ENCODE data around the gene MED12L. TPM values are rescaled to one million over a fixed set of nuclear protein-coding genes. Genes with fewer than 3 reads are reported as not detected.

The MED12L gene
- total RNA-seq, 4 donors from 2014 or later = 1.6 to 23.7 (median 4.0) TPM

- no peaks in the 10 kb centered on the region for H3K36me3 ChIP-seq
- H3K4me3 ChIP-seq (replicated peaks in 1 of 3) = no peak overlapping the region
- 55 to 64% methylated on average over 2 of the region's 2 CpGs for WGBS, 2 donors
- intact Hi-C loops (cut with DNase I) = no loop called here
- no peaks in the 10 kb centered on the region for H3K4me1 ChIP-seq
- H3K27ac ChIP-seq = no peak overlapping the region
- TF ChIP-seq POLR2A (IDR thresholded peaks at IDR 0.05) = no peak
- TF ChIP-seq, protein P1, sequence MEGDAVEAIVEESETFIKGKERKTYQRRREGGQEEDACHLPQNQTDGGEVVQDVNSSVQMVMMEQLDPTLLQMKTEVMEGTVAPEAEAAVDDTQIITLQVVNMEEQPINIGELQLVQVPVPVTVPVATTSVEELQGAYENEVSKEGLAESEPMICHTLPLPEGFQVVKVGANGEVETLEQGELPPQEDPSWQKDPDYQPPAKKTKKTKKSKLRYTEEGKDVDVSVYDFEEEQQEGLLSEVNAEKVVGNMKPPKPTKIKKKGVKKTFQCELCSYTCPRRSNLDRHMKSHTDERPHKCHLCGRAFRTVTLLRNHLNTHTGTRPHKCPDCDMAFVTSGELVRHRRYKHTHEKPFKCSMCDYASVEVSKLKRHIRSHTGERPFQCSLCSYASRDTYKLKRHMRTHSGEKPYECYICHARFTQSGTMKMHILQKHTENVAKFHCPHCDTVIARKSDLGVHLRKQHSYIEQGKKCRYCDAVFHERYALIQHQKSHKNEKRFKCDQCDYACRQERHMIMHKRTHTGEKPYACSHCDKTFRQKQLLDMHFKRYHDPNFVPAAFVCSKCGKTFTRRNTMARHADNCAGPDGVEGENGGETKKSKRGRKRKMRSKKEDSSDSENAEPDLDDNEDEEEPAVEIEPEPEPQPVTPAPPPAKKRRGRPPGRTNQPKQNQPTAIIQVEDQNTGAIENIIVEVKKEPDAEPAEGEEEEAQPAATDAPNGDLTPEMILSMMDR (IDR thresholded peaks at IDR 0.05) = no peak
- no peaks in the 10 kb centered on the region for H3K9me3 ChIP-seq
- no peaks in the 10 kb centered on the region for H3K27me3 ChIP-seq
- DNase-seq = no peak
Measured at GRCh38 chr3:151276038-151276686, 190.7 kb downstream of the MED12L start.

DNA sequence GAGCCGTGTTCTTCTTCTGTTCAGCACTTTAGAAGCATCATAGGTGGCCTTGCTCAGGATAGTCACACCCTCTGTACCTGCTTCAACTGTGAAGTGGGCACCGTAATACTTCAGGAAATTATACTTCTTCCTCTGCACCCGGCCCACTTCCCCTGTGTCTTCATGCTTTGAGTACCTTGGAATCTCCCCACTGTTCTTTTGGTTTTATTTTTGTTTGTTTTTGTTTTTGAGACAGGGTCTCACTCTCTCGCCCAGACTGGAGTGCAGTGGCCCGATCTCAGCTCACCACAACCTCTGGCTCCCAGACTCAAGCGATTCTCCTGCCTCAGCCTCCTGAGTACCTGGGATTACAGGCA is 191.2 kb downstream of the MED12L start:
- no peak for DNase-seq
- no peak overlapping the region for H3K4me3 ChIP-seq (replicated peaks in 1 of 3)
- H3K4me1 ChIP-seq = no peaks in the 10 kb centered on the region
- 81 to 84% methylated on average over 6 of the region's 6 CpGs for WGBS, 2 donors
- no peaks in the 10 kb centered on the region for H3K27me3 ChIP-seq
- no peaks in the 10 kb centered on the region for H3K36me3 ChIP-seq
- H3K27ac ChIP-seq = no peak overlapping the region
- TF ChIP-seq POLR2A (IDR thresholded peaks at IDR 0.05) = no peak
- TF ChIP-seq, protein P1 (IDR thresholded peaks at IDR 0.05) = no peak
- intact Hi-C loops (cut with DNase I) = no loop called here
- H3K9me3 ChIP-seq = no peaks in the 10 kb centered on the region

- intact Hi-C loops (cut with DNase I) = no loop called here
- Histone ChIP-seq H3K9me3 (no peaks in the 10 kb centered on the region), H3K27ac (no peak within 1 kb of the TSS), H3K27me3 (no peaks in the 10 kb centered on the region), H3K4me1 (no peaks in the 10 kb centered on the region), H3K4me3 (replicated peaks in 1 of 3) (no peak within 1 kb of the TSS), H3K36me3 (no peaks in the 10 kb centered on the region)
- WGBS, 2 donors = 55 to 62% methylated on average over 4 of the region's 4 CpGs
- DNase-seq = no peak
- no peak for TF ChIP-seq POLR2A (IDR thresholded peaks at IDR 0.05)
- TF ChIP-seq, protein P1 (IDR thresholded peaks at IDR 0.05) = no peak
Measured at GRCh38 chr3:151278230-151278629, 192.8 kb downstream of the MED12L start, which contains the start of gene P2RY14. Gene P2RY14 (minus strand): TSS chr3:151278542. CDS start chr3:151214316, 64,226 bp downstream.

DNA sequence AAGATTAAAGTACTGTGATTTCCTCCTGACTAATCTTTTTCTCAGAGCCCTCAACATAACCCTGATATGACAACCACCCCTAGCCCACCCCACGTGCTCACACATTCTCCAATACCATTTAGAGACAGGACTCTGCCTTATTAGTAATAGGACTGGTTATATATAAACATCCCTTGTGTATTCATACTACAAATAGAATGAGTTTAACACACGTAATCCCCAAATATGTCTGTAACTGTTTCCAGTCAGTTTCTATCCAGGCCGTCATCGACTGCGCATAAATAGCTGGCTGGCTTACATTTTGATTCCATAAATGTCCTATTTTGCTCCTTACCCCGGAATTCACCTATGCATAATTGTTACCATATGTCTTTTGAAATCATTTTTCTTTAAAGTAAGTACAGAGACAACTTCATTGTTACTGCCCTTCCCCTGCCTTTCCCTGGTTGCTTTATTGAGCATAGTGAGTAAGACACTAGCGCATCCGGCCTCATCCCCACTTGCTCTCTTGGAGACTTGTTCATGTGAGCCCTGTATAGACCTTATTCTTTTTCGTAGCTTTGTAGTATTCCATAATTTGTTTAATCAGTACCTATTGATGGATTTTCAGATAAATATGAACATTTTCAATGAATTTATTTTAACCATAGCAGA is 196.3 kb downstream of the MED12L start:
- no peak for DNase-seq
- H3K27me3 ChIP-seq = no peaks in the 10 kb centered on the region
- WGBS, 2 donors = 87% methylated on average over 9 of the region's 9 CpGs
- intact Hi-C loops (cut with DNase I) = loop anchor here (5.0 to 10.0 kb wide), 2 partner anchors 54 to 117 kb away; no protein-coding TSS in a partner anchor
- no peak overlapping the region for H3K27ac ChIP-seq
- H3K4me1 ChIP-seq = no peaks in the 10 kb centered on the region
- TF ChIP-seq, protein P1 (IDR thresholded peaks at IDR 0.05) = no peak
- H3K4me3 ChIP-seq (replicated peaks in 1 of 3) = no peak overlapping the region
- no peaks in the 10 kb centered on the region for H3K9me3 ChIP-seq
- no peaks in the 10 kb centered on the region for H3K36me3 ChIP-seq

- H3K27ac ChIP-seq = no peak overlapping the region
- WGBS, 2 donors = 4 to 13% methylated on average over 1 of the region's 1 CpG
- no peak for DNase-seq
- TF ChIP-seq, protein P1 (IDR thresholded peaks at IDR 0.05) = peak in 5 of 6 experiments; percentile 37 to 75 (median 68)
- no peak for TF ChIP-seq POLR2A (IDR thresholded peaks at IDR 0.05)
- no peaks in the 10 kb centered on the region for H3K9me3 ChIP-seq
- H3K4me3 ChIP-seq (replicated peaks in 1 of 3) = no peak overlapping the region
- intact Hi-C loops (cut with DNase I) = loop anchor here (5.0 to 10.0 kb wide), 2 partner anchors 56 to 118 kb away; no protein-coding TSS in a partner anchor
- H3K36me3 ChIP-seq = no peaks in the 10 kb centered on the region
- H3K4me1 ChIP-seq = no peaks in the 10 kb centered on the region
- H3K27me3 ChIP-seq = no peaks in the 10 kb centered on the region
Measured at GRCh38 chr3:151282921-151283320, 197.5 kb downstream of the MED12L start.

All from thyroid gland (tissue), 4 donors.